Subcutaneous abdominal adipose tissue (tissue), 5 donors: ENCODE data around the gene PCIF1.

Source experiments
- H3K27ac ChIP-seq: one replicate; pipeline ENCODE4 v1.7.0; 2013; ENCODE audit warnings: low read depth, mild to moderate bottlenecking, inconsistent platforms, low read length, moderate library complexity
- H3K27me3 ChIP-seq, 5 donors: one replicate each; pipeline ENCODE4 v1.7.0; 2013; ENCODE audit warnings: low read length in 5 of 5, inconsistent platforms in 1 of 5; ENCODE audit not compliant: control insufficient read depth in 5 of 5, insufficient read depth in 4 of 5
- H3K36me3 ChIP-seq, 5 donors: one replicate each; pipeline ENCODE4 v1.7.0; 2013; ENCODE audit warnings: low read length in 5 of 5; ENCODE audit not compliant: control insufficient read depth in 5 of 5, insufficient read depth in 5 of 5
- H3K4me1 ChIP-seq, 5 donors: one replicate each; pipeline ENCODE4 v1.7.0; 2013; ENCODE audit warnings: low read length in 5 of 5, mild to moderate bottlenecking in 3 of 5, moderate library complexity in 1 of 5; ENCODE audit not compliant: control insufficient read depth in 5 of 5, insufficient read depth in 5 of 5
- H3K4me3 ChIP-seq, 5 donors: one replicate each; pipeline ENCODE4 v1.7.0; 2013; ENCODE audit warnings: low read length in 5 of 5, low read depth in 1 of 5
- H3K9ac ChIP-seq, 5 donors: one replicate each; pipeline ENCODE4 v1.7.0; 2013; ENCODE audit warnings: low read length in 5 of 5, mild to moderate bottlenecking in 4 of 5, moderate library complexity in 3 of 5
- H3K9me3 ChIP-seq, 5 donors: one replicate each; pipeline ENCODE4 v1.7.0; 2013; ENCODE audit warnings: low read length in 5 of 5; ENCODE audit not compliant: control insufficient read depth in 5 of 5
- donor health status: healthy.
- donor health status: healthy.
- donor health status: healthy.
- donor health status: healthy.
- donor health status: healthy.

Gene PCIF1

DNA sequence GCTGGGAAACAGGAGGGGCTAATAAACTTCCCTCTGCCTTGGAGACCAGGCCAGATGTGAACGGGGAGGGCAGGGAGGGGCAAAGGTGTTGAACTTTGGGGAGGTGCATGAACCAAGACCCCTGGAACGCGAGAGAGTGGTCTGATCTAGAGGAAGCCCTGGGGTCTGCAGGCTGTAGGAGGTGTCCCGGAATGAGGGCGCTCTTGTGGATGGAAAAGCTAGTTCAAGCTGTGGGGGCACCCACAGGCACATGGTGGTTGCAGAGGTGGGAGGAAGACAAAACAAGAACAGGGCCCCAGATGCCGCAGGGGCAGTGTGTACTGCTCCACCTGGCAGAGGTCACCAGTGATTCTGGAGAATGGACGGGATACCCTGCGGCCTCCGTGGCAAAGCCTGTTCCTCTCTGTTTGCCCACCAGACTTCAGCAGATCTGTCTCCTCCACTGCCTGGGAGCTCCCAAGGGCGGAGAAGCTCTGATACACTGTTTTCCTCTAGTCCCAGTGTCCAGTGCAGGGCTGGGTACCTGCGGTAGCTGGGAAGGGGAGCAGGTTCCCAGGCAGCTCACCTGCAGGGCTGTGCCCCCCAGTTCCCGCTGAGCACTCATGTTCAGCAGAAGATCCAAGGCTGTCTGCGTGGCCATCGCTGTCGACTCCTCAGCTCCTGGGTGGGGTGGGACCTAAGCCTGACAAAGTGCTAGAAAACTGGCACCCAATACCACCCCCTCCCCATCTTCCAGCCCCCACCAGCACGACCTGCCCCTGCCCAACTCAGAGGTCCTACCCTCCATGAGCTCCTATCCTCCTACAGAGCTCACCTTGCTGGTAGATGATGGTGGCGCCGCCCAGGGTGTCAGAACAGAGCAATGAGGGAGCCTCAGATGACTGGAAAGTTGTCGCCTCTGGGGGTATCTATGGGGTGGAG, 22.8 kb downstream of the PCIF1 start:
- H3K27me3 ChIP-seq, result no peaks in the 10 kb centered on the region
- peaks cover 5 to 78% (median 74%) of the 10 kb centered on the region in 5 donors for H3K36me3 ChIP-seq

GRCh38 chr20:45958593-45958992, 24.1 kb downstream of the PCIF1 start:
- Histone ChIP-seq H3K27ac (no peak overlapping the region), H3K36me3 (peaks cover 5 to 76% (median 70%) of the 10 kb centered on the region in 5 donors), H3K9me3 (no peaks in the 10 kb centered on the region), H3K9ac (no peak overlapping the region), H3K4me1 (no peaks in the 10 kb centered on the region), H3K4me3 (no peak overlapping the region), H3K27me3 (no peaks in the 10 kb centered on the region)

More for the DNA sequence above, 22.8 kb downstream of the PCIF1 start:
- Histone ChIP-seq H3K9me3 (no peaks in the 10 kb centered on the region), H3K4me3 (no peak overlapping the region), H3K4me1 (no peaks in the 10 kb centered on the region), H3K9ac (no peak overlapping the region), H3K27ac (no peak overlapping the region)

DNA sequence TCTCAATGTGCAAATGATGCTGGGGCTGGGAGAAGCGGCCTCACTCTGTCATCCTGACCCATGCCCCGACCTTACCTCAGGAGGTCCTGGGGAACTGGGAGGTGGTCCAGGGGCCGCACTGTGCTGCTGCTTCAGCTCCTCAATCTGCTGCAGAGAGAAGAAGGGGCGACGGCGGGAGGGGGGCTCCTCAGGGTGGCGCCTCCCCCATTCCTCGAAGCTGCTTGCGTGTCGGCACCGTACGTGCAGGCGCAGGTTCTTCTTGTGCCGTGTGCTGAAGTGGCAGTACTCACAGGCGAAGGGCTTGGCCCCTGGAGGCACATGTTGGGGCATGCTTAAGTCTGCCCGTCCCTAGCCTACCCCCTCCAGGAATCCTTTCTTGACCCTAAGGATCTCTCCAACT, 24.6 kb downstream of the PCIF1 start:
- H3K36me3 ChIP-seq, result peaks cover 5 to 77% (median 73%) of the 10 kb centered on the region in 5 donors

GRCh38 chr20:45959956-45960630, 25.6 kb downstream of the PCIF1 start:
- Histone ChIP-seq H3K4me1 (no peaks in the 10 kb centered on the region), H3K36me3 (peaks cover 5 to 85% (median 82%) of the 10 kb centered on the region in 5 donors), H3K27ac (no peak overlapping the region), H3K9me3 (no peaks in the 10 kb centered on the region), H3K27me3 (no peaks in the 10 kb centered on the region), H3K9ac (no peak overlapping the region), H3K4me3 (no peak overlapping the region)

More for the DNA sequence above, 24.6 kb downstream of the PCIF1 start:
- H3K9ac ChIP-seq, result no peak overlapping the region
- H3K27me3 ChIP-seq, result no peaks in the 10 kb centered on the region
- H3K4me1 ChIP-seq, result no peaks in the 10 kb centered on the region
- H3K27ac ChIP-seq, result no peak overlapping the region
- H3K4me3 ChIP-seq, result no peak overlapping the region
- no peaks in the 10 kb centered on the region for H3K9me3 ChIP-seq

DNA sequence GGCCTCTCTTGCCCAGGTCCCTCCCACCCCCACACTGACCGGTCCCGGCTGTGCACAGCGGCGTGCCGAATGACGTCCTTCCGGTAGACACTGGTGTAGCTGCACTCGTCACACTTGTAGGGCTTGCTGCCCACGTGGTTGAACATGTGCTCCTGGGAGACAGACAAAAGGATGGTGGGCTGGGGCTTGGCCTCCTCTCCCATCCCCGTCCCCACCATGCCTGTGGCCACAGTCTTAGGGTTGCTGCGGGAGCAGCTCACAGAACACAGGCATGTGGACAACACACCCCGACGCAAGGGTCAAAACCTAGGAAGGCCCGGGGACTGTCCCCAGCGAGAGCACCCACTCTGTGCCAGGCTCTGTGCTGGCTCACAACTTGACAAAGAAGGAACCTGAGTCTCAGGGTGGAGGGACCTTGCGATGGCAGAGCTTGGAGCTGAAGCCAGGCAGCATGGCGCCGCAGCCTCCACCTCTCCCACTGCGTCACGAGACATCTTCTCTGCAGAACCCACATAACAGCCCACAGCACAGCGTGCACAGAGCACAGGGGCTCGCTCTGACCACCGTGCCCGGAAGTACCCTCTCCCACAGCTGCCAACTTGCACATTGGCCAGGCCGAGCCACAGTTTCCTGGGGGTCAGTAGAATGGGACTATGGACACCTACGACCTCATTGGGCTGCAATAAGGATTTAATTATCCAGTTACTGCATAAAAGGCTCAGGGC, 27.7 kb downstream of the PCIF1 start:
- no peaks in the 10 kb centered on the region for H3K4me1 ChIP-seq
- no peak overlapping the region for H3K4me3 ChIP-seq
- no peaks in the 10 kb centered on the region for H3K9me3 ChIP-seq
- no peak overlapping the region for H3K27ac ChIP-seq
- peaks cover 3 to 94% (median 88%) of the 10 kb centered on the region in 5 donors for H3K36me3 ChIP-seq
- no peak overlapping the region for H3K9ac ChIP-seq
- H3K27me3 ChIP-seq, result no peaks in the 10 kb centered on the region

- Histone ChIP-seq H3K9me3 (no peaks in the 10 kb centered on the region), H3K9ac (no peak overlapping the region), H3K27ac (no peak overlapping the region), H3K27me3 (no peaks in the 10 kb centered on the region), H3K36me3 (peaks cover 3 to 94% (median 88%) of the 10 kb centered on the region in 5 donors), H3K4me1 (peaks cover 0 to 6% (median 0%) of the 10 kb centered on the region in 5 donors), H3K4me3 (no peak overlapping the region)
These were observed 28.8 kb downstream of the PCIF1 start for GRCh38 chr20:45963059-45964005.

GRCh38 chr20:45964006-45964400, 29.5 kb downstream of the PCIF1 start:
- peaks cover 0 to 13% (median 7%) of the 10 kb centered on the region in 5 donors for H3K4me1 ChIP-seq
- H3K9me3 ChIP-seq, result no peaks in the 10 kb centered on the region
- H3K4me3 ChIP-seq, result no peak overlapping the region
- no peaks in the 10 kb centered on the region for H3K27me3 ChIP-seq
- H3K27ac ChIP-seq, result no peak overlapping the region
- peaks cover 0 to 94% (median 88%) of the 10 kb centered on the region in 5 donors for H3K36me3 ChIP-seq
- H3K9ac ChIP-seq, result no peak overlapping the region

DNA sequence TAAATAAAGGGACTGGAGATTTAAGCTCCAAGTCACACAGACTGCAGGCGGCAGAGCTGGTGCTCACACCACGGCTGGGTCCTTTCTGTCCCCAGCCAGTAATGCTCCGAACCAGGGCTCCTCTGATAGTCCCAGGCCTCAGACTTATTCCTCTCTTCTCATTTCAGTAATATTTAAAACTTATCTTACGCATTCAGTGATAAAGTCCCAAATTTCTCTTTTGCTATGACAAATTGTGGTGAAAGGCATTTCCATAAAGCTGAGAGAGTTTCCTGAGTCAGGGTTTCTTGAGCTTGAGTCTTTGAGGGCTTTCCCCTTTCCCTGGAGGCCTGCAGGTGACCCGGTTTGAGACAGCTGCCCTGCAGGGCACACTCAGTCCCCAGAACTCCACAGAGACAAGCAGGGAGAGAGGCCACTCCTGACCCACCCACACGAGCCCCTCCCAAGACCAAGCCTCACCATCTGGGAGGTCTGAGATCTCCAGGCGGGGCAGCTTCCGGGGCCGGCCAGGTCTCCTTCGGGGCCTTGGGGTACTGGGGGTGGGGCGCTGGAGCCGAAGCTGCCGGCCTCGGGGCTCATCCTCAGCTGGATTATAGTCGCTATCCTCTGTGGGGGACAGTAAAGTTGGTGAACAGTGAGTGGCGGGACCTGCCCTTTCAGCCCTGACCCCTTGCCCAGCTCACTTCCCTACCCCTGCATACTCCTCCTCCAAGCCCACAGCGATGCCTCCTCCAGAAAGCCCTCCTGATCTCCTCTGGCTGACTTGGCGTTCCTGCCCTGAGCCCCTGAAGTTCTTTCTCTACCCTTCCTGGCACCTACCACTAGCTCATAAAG, 30.9 kb downstream of the PCIF1 start:
- peaks cover 0 to 85% (median 79%) of the 10 kb centered on the region in 5 donors for H3K36me3 ChIP-seq

More for the DNA sequence above, 30.9 kb downstream of the PCIF1 start:
- no peak overlapping the region for H3K27ac ChIP-seq
- no peaks in the 10 kb centered on the region for H3K9me3 ChIP-seq
- H3K27me3 ChIP-seq, result no peaks in the 10 kb centered on the region
- H3K4me1 ChIP-seq, result peaks cover 0 to 25% (median 20%) of the 10 kb centered on the region in 5 donors
- no peak overlapping the region for H3K9ac ChIP-seq
- no peak overlapping the region for H3K4me3 ChIP-seq
